Measurements from ENCODE around the gene LRRFIP1. TPM values are rescaled to one million over a fixed set of nuclear protein-coding genes. Genes with fewer than 3 reads are reported as not detected.
"Not testable (repeated sequence)": the region's sequence is repeated elsewhere in the genome, so short reads cannot be mapped to it uniquely, and the experiment has no call there.

The LRRFIP1 gene
- polyA plus RNA-seq, 4 donors = 60.2 to 103 (median 84.7) TPM

DNA sequence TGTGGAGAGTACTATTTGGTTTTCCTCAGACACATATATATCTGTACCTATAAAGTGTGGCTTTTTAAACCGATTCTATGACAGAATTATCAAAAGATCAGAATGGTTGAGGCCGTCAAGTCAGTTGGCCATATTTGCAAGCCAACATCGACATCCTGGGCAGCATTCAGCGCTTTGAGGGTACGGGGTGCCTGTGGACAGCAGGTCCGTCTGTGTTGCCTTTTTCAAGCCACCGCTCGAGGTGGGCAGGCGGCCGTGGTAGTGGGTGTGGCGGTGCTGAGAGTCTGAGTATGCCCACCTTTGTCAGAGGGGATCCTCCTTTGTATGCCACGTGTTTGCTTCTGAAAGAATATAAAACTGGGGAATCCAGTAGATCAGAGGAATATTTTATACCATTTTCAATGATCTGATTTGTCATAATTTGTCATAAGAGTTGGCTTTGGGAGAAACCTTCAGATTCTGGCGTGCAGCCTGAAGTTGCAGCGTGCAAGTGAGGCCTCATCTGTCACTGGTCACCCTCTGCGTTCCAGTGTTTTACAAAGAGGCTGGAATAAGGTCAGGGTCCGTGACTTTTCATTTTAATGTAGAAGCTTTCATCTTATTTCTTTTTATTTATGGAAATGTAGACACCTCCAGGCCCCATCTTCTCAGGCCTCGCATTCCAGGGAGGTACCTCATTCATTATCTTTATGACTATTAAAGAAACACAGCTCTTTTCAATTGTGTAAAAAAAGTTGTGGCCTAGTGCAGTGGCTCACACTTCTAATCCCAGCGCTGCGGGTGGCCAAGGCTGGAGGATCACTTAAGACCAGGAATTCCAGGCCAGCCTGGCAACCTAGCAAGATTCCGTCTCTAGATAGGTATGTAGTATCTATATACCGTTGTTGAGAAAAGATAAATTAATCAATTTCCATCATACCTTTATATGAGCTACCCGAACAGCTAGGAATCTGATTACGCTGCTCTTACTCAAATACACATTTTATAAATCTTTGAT, 133.4 kb downstream of the LRRFIP1 start:
- no peak for DNase-seq (ENCODE audit: low read depth in 4 of 4, low spot score in 3 of 4)

DNA sequence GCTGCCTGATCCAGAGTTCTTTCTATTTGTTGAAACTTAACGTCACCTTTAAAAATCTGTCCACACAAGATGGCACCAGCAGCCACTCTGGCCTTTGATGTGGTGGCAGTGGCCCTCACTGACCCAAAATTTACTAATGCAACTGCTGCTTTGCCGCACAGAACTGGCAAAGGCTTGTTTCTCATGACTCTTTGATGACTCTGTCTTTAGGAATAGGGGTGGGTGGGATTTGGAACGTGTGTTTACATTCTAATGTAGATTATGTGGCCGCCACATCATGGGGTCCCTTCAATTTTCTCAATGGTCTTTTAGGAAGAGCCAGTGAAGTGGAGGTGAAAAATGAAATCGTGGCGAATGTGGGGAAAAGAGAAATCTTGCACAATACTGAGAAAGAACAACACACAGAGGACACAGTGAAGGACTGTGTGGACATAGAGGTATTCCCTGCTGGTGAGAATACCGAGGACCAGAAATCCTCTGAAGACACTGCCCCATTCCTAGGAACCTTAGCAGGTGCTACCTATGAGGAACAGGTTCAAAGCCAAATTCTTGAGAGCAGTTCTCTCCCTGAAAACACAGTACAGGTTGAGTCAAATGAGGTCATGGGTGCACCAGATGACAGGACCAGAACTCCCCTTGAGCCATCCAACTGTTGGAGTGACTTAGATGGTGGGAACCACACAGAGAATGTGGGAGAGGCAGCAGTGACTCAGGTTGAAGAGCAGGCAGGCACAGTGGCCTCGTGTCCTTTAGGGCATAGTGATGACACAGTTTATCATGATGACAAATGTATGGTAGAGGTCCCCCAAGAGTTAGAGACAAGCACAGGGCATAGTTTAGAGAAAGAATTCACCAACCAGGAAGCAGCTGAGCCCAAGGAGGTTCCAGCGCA, 135.2 kb downstream of the LRRFIP1 start:
- DNase-seq (ENCODE audit: low read depth in 4 of 4, low spot score in 3 of 4) = not testable (repeated sequence)

DNA sequence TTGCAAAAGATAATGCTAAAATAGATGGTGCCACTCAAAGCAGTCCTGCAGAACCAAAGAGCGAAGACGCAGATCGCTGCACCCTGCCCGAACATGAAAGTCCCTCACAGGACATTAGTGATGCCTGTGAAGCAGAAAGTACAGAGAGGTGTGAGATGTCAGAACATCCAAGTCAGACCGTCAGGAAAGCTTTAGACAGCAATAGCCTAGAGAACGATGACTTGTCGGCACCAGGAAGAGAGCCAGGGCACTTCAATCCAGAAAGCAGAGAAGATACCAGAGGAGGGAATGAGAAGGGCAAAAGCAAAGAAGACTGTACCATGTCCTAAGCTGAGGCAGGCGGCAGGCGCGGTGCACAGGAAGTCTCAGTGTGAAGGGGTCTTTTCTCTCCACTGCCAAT, 136.4 kb downstream of the LRRFIP1 start:
- DNase-seq (ENCODE audit: low read depth in 4 of 4, low spot score in 3 of 4) = no peak

DNA sequence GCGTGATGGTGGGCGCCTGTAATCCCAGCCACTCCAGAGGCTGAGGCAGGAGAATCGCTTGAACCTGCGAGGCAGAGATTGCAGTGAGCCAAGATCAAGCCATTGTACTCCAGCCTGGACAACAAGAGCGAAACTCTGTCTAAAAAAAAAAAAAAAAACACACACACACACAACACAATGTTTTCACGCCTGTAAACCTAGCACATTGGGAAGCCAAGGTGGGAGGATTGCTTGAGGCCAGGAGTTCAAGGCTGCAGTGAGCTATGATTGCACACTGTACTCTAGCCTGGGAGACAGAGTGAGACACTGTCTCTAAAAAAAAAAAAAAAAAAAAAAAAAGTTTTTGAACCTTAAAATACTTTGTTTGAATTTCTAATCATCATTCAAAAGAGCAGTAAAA, 137.7 kb downstream of the LRRFIP1 start:
- DNase-seq (ENCODE audit: low read depth in 4 of 4, low spot score in 3 of 4) = not testable (repeated sequence)

DNA sequence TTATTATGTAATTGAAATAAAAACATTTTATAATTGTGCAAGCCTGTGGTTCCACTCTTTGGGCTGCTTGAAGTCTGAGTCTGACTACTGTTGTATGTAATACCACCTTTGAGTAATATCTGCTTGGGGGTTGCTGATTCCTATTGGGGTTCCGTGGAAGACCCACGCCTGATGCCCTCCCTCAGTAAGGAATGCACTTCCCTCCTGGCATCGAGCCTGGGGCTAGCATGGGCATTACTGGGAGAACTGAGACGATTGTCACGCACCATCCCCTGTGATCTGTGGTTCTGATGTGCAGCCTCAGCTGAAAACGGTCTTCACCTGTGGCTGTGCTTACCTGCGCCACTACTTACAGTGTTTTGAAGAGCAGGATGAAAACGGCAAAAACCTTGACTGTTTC, 138.5 kb downstream of the LRRFIP1 start:
- no peak for DNase-seq (ENCODE audit: low read depth in 4 of 4, low spot score in 3 of 4)

DNA sequence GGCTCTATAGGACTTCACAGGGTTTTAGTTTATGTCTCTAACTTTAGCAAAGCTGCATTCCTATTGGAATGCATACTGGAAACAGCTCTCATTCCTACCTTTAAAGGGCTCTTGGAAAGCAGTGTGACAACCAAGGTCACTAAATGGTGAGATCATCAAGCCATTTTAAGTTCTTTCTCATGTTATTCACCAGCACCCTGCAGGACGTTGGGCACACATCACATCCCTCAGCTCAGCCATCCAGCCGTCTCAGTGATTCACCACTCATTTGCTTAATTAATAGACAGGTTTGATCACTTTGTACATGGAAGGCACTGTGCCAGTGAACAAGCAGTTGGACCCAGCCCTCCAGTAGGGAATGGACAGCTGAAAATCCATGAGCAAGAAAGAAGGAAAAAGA, 139.0 kb downstream of the LRRFIP1 start:
- DNase-seq (ENCODE audit: low read depth in 4 of 4, low spot score in 3 of 4) = no peak

DNA sequence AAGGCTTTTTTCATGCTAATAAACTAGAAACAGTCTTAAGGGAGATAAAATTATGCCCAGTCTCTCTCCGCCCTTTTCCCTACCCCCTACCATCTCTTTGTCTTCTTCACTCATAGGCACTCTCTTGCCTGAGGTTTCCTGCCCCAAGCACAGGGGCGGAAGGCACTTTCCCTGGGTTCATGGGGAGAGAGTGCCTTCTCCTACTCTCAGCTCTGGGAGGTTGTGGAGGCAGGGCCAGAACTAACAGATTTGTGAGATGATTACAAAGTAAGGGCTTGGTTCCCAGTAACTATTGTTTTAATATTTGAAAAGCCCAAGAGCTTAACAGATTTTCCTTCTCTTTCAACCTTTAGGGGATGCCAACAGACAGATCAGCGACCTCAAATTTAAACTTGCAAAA, 145.1 kb downstream of the LRRFIP1 start:
- no peak for DNase-seq (ENCODE audit: low read depth in 4 of 4, low spot score in 3 of 4)

DNA sequence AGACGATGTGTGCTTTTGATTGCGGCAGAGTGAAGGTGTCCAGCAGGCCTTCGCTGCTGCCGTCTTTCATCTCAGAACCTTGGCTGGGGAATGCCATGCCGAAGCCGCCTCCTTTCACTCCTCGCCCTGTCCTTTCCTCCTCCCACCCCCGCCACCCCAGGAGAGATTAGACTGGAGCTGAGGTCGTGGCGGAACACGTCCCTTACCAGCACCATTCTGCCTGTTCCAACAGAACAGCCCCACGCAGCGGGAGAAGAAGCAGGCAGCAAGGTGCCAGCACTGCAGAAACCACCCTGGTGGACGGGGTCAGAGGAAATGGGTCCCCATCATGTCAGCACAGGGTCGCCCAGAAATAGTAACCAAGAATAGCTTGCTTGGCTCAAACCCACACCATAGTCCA, 146.4 kb downstream of the LRRFIP1 start:
- DNase-seq (ENCODE audit: low read depth in 4 of 4, low spot score in 3 of 4) = no peak

DNA sequence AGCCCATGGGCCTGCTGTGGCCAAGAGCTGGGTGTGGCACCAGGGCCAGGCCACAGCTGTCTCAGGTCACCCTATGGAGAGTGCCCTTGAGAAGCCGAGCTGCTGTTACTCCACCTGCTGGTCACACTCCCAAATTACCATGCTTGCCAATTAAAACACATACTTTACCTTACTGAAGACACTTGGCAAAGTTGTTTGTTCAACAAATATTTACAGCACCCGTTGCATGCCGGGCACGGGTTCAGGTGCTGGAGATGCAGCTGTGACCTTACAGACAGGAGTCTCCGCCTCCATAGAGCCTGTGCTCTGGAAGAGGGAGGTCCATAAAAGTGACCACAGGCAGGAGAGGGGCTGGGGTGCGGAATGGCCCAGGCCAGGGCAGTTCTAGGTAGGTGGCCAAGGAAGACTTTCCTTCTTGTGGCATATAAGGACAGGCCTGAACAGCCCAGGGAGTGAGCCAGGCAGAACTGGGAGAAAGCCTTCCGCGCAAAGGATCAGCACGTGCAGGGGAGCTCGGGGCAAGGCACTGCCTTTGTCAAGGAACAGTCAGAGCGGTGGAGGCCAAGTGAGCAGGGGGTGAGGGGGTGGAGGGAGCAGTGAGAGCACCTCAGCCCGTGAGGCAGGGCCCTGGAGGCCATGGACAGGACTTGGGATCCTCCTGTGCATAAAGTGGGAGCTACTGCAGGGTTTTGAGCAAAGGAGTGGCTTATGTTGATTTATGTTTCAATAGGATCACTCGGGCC, 147.6 kb downstream of the LRRFIP1 start:
- peak; percentile 4 to 10 (median 7) for DNase-seq (ENCODE audit: low read depth in 4 of 4, low spot score in 3 of 4)

DNA sequence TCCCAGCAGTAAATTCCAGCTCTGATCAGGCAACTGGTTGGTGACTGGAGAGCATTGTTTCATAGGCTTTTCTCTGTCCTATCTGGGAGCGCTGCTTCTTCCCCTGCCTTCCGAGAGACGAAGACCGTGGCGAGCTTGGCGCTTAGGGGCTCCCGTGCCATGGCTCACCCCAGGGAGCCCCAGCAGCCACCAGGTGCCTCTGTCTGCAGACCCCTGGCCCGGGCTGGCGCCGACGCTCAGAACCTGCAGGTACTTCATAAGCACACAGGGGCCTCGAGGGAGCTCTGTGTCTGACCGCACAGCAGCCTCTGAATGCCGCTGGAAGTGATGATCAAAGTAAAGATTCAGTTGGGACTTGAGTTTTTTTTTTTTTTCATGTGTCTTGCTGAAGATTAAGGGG, 152.1 kb downstream of the LRRFIP1 start:
- DNase-seq (ENCODE audit: low read depth in 4 of 4, low spot score in 3 of 4) = no peak

DNA sequence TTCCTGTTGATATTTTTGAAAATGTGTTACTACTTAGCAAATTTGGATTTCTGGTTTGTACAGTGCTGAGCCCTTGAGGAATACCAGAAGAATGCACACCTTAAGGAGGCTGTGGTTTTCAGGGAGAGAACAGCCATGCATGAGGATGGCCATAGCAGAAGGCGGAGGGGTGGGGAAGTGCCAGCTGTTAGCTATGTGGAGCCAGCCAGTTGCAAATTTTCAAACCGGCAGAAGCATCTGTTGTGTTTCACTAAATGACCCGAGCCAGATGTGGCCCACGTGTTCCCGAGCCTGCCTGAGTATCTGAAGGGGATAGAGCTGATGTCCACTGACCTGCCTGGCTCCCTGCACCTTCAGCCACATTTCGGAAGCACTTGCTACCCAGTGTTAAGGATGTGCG, 154.8 kb downstream of the LRRFIP1 start:
- no peak for DNase-seq (ENCODE audit: low read depth in 4 of 4, low spot score in 3 of 4)

DNA sequence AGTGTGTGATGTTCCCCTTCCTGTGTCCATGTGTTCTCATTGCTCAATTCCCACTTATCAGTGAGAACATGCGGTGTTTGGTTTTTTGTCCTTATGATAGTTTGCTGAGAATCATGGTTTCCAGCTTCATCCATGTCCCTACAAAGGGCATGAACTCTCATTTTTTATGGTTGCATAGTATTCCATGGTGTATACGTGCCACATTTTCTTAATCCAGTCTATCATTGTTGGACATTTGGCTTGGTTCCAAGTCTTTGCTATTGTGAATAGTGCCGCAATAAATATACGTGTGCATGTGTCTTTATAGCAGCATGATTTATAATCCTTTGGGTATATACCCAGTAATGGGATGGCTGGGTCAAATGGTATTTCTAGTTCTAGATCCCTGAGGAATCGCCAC, 156.3 kb downstream of the LRRFIP1 start:
- not testable (repeated sequence) for DNase-seq (ENCODE audit: low read depth in 4 of 4, low spot score in 3 of 4)

DNA sequence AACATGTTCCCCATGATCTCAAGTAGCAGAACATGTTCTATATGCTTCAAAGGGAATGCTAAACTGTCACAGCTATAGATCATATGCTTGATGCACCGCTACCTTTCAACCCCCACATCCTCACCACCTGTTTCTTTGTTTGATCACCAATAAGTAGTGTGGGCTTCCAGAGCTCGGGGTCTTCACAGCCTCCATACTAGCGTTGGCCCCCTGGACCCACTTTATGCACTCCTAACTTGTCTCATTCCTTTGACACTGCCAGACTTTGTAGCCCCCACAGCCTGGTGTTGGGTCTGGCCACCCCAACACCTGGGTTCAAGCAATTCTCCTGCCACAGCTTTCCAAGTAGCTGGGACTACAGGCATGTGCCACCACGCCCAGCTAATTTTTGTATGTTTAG, 159.5 kb downstream of the LRRFIP1 start:
- no peak for DNase-seq (ENCODE audit: low read depth in 4 of 4, low spot score in 3 of 4)

DNA sequence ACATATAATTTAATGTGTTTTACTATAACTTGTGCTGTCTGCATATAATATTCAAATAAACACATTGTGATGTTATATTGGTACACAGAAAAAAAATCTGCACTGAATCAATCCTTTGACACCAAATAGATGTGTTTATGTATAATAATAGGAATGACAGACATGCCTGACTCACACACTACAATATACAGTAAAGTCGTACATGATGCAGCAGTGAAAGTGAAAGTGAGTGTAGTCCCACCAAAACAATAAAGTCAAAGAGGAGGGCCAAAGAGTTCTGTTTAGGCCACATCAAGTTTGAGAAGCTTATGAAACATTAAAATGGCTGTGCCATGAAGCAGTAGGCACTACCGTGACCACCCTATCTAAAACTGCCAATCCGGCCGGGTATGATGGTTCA, 163.0 kb downstream of the LRRFIP1 start:
- no peak for DNase-seq (ENCODE audit: low read depth in 4 of 4, low spot score in 3 of 4)

DNA sequence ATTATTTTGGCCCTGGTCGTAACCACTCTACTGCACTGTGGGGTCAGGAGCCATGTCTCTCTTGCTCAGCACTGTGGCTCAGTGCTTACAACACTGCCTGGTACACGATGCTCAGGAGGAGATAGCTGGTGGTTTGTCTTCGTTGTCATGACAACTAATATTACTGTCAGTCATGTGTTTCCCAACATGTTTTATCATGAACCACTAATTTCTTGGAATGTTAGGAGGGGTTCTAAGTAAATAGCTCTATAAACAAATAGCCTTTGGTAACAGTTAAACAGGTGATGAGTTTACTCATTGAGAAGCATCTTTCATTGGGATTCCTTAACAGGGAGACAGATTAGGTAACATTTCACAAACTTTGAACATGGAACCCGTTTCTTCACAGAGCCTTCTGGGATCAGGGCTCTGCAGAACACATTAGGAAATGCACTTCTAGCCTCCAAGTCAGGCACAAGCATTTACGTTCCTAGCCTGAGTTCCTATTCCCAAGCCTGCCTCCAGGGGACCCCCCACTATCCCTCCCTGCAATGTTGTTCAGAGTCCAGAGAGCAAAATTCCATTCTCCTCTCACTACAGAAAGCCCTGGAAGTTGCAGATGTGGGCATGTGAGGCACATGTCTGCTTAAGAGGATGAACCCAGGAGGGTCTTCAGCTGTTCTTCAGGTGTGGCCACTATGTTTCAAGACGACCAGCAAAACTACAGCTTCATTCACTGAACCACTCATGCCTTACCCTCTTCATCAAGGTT, 164.8 kb downstream of the LRRFIP1 start:
- DNase-seq (ENCODE audit: low read depth in 4 of 4, low spot score in 3 of 4) = no peak

DNA sequence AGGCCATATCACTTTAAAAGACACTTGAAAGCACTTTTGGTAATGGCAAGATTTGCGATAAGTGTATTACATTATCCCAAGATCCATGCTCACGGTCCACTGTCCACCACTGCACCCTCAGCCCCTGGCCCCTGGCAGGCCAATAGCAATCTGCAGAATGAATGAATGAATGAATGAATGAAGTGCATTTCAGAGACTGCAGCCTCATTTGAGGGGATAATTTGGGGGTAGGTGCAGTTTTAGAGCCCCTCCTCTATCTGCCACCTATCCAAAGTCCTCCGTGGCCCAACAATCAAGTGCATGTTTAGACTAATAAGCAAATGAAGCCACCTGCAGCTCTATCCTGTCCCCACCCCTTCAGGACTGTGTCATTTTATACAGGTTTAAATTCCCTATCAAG, 169.9 kb downstream of the LRRFIP1 start:
- DNase-seq (ENCODE audit: low read depth in 4 of 4, low spot score in 3 of 4) = no peak

DNA sequence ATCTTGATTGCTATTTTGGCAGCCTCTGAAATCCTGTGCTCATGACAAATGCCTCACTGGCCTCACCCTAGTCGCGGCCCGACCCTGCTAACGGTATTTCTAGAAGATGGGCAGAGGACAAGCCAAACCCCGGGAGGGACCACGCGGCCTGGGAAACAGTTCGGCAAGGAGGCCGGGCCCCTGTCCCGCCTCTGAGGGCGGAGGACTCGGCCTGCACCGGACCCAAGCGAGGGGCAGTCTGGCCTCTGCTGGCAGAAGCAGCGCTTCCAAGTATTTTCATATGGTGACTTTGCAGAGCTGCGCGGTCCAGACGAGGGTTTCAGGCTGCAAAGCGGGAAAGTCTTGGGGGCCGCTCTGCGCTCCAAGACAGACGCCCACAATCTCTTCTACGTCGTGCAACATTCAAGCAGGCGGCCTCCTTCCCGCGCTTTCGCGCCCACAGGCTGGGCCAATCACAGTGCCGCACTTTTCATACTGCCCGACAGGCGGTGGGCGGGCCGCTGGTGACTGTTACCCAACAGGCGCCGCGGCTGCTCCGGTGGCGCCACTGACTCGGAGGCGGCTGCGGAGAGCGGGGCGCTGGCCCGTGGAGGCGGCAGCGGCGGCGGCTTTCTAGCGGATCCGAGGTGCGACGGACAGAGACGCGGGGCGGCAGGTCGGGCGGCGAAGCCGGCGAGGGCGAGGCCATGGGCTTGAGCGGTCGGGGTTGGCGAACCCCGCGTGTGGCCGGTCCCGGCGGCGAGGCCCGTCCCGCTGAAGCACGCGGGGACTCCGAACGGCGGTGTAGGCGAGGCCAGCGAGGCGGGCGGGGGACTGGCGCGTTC, 171.1 kb downstream of the LRRFIP1 start, which contains the start of gene RBM44:
Gene RBM44 (plus strand): TSS at position 544 of the 824 bp plus-strand sequence. CDS start 14,831 bp downstream, outside the sequence.
- no peak for DNase-seq (ENCODE audit: low read depth in 4 of 4, low spot score in 3 of 4)

DNA sequence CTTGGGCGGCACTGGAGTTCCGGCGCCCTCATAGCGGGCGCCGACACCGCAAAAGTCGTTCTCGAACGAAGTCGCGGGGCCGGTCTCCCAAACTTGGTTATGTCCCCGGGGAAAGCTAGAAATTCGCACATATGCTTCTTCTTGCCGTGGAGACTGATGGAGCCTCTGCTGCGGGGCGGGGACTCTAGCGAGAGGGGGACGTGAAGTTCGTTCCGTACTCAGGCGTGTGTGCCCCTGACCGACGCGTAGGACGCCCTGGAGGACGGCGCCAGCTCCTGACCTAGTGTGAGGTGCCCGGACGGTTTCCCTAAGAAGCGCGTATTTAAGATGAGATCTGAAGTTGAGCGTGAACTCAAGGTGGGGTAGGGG, 171.7 kb downstream of the LRRFIP1 start:
- no peak for DNase-seq (ENCODE audit: low read depth in 4 of 4, low spot score in 3 of 4)

DNA sequence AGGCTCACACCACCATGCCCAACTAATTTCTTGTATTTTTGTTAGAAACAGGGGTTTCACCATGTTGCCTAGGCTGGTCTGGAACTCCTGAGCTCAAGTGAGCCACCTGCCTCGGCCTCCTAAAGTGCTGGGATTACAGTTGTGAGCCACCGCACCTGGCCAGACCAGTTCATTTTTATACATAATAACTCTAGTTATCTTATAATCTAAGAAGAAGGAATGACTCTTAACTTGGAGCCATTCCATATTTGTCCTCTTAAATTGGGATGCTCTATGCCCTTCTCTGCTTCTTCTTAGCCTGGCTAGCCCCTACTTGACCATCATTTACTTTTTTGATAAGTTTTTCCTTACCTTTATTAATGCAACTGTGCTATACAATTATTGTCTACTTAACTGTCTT, 174.1 kb downstream of the LRRFIP1 start:
- DNase-seq (ENCODE audit: low read depth in 4 of 4, low spot score in 3 of 4) = no peak

Data from left renal pelvis (tissue), 4 donors.